Muscle of arm (tissue), 12 donors: Measurements from ENCODE around the gene HSPG2. TPM values are rescaled to one million over a fixed set of nuclear protein-coding genes. Genes with fewer than 3 reads are reported as not detected.
"Not testable (repeated sequence)": the region's sequence is repeated elsewhere in the genome, so short reads cannot be mapped to it uniquely, and the experiment has no call there.

Experiments used
- DNase-seq: peaks from one replicate; pipeline ENCODE4 v3.0.0-alpha.2; 2013
- polyA plus RNA-seq, 12 donors: library from polyadenylated mRNA; unstranded; fragments of 120-200 nt; gene quantifications; one replicate each; pipeline ENCODE4 v1.2.1, GENCODE V29; 2013; ENCODE audit not compliant: insufficient read length in 12 of 12

The HSPG2 gene
- polyA plus RNA-seq, 12 donors = 190 to 355 (median 246) TPM

DNA sequence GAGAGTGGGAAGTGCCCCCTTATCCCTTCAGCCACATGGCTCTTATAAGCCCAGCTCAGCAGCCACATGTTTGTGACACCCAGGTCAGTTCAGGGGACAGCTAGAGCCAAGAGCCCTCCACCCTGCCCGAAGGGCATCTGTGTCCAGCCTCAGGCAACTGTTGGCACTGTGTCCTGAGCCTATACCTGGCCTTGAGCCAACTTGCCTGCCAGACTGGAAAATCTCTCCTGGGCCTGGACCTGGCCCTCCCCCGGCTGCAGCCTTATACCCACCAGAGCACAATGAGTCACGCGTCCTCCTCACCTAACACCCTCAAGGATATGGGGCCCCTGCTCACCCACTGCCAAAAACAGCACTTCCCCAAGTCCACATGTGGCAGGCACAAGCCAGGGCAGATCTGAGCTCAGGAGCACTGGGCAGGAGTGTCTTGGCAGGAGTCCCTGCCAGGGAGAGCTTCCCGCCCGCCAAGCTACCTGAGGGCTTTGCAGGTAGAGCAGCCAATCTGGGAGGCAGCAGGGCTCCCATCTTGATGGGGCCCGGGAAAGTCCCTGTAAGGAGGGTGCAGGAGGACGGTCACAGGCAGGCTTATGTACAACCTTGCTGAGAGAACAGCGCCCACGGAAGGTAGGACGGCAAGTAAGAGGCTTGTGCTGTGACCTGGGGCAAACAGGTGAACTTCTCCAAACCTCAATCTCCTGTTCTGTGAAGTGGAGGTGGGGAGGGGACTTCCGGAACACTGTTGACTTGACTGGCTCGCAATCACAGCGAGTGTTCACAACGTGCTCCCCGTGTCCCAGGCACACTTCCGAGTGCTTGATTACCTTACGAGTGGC lies 19.8 kb upstream of the HSPG2 start:
- DNase-seq = no peak

DNA sequence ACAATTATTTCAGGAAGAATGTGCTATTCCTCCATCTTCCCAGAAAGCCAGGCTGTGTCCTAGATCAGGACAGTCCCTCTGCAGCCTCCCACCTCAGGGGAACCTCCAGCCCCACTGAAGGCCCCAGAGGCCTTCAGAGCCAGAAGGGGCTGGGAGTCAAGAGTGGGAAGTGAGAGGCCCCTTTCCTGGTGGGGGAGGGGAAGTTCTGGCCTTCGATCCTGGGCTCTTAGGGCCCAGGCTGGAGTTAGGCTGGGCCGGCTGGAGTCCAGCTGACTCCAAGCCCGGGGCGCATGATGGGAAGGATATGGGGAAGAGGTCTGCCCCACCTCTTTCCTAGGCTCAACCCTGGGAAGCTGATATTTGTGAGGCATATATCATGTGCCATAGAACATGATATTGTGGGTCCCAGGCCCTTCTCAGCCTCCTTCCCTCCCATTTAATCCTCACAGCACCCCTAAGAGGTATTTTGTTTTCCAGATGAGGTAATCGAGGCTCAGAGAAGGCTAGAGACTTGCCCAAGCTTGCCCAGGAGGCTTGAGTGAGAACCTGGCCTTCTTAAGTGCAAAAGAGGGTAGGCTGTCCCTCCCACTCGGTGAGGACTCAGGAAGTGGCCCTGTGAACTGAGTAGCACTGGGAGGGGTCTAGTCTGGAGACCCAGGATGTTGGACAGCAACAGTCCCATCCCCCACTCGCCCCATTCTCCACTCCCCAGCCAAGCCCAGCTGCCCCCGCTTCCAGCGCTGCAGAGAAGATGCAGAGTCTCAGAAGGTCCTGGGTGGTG lies 18.6 kb upstream of the HSPG2 start:
- no peak for DNase-seq

DNA sequence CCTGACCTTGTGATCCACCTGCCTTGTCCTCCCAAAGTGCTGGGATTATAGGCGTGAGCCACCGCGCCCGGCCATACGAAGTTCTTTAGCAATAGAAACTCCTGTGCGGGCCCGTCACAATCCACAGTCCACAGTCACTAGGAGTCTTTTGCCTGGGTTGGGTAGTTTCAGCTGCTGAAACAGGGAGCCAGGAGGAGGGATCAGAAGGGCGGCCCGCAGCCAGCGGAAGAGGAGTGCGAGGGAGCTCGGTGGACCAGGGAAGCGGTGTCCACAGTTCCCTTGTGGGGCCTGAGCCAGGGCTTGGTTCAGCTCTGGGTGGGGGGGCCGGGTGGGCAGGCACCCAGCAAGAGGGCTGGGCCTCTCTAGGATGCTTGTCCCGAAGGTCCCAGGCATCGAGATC lies 17.9 kb upstream of the HSPG2 start:
- no peak for DNase-seq

DNA sequence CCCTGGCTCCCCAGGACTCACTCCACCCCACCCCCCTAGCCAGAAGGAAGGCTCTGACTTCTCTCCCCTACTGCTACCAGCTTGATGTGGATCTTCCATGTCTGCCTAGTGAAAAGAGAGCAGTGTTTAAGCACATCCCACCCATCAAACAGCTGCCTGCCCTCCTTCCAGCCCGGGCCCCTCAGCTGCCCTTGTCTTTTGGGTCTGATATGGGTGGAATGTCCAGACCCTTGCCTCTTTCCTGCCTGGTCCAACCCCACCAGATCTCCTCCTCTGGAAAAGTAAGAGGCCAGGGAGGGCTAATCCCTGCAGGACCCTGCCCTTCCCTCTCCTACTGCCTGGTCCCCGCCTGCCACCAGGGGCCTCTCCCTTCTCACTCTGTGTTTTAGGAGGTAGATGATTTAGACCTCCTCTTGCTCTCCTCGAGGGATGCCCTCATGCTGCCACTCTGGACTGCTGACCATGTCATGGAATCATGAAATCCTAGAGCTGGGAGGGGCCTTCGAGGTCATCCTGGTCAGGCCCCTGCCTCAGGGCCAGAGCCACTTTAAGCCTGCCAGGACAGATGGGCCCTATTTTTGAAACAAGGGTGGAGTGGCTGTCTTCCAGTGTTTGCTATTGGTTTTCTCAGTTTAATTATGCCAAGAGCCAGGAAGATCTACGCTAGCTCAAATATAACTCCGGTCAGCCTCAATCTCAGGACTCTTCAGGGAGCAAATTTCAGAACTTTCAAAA lies 15.8 kb upstream of the HSPG2 start:
- DNase-seq = no peak

DNA sequence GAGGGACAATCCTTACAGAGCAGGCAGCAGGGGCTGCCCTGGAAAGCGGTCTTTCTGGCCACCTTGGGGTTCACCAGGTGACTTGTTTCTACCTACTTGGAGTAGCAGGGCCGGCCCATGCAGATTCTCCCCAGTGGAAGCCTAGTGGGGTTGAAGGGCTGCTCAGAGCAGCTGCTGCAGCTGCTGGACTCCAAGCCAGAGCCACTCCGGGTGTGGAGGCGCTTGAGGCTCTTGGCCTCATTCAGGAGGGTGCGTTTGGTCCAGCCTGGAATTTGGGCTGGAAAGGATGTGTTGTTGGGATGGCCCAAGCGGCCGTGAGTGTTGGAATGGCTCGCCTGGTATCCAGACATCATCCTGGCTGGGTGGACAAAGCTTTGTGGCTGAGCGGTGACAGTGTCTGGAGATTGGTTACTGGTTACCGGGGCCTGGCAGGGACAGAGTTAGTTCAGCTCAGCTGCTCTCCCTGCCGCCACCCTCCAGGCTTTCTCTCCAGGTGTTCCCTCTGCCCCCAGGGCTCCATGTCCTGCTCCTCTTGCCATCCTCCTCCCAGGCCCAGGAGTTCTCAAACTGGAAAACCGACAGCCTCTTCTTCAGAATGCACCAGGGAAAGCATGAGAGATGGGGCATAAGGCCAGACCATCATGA lies 14.2 kb upstream of the HSPG2 start:
- no peak for DNase-seq

DNA sequence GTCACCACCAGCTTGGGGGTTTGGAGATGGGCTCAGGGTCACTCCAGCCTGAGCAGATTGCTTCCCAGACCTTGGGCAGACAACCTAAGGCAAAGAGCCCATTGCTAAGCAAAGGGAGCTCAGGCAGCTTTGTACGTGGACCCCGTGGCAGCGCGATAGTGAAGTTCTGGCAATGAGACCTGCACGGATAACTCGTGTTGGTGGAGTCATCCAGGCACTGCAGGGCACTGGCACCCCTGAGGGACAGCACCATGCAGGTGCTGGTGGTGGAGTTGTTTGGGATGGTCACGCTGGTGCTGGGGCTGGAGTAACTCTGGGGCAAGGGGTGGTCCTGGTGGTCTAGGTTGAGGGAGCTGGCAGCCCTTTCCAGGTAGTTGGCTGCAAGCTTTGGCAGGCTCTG lies 13.6 kb upstream of the HSPG2 start:
- DNase-seq = no peak

DNA sequence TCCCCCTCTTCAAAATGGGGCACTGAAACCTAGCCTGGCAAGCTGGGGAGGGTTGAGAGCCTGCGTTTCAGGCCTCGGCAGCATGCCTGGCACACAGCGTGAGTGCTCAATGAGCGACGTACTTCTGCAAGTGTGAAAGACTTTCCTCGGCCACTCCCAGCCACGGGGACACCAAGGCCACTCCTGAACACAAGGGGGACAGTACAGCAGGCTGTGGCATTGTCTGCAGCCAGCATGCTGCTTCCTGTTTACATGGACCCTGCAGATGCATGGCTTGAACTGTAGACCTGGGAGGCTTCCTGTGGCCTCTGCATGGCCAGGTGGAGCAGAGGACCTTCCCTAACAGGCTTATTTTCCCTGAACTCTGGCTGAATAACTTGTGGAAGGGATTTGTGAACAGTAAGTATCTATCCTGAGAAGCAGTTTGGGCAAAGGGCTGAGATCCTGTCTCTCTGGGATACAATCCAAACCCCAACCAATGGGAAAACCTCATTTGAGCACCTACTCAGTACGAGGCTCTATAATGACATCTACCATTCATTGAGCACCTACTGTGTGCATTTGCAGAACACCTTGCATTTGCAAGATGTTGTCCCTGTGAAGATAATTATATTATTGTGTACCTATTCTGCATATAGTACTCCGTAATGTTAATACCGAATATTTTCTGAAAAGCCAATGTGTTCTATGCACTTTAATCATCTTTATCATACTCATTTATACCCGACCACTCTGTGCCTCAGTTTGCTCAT lies 9.9 kb upstream of the HSPG2 start:
- DNase-seq = no peak

DNA sequence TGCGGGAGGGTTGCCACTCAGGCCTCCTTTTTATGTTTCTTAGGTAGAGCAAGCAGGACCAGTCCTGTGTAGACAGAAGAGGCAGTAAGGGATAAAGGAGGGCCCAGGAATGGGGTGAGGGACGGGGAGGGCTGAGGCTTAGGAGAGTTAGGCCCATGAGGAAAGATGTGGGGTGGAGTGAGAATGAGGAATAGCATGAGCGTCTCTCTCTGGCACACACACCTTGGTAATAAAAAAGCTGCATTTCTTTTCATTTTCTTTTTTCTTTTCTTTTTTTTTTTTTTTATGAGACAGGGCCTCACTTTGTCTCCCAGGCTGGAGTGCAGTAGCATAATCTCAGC lies 7.6 kb upstream of the HSPG2 start:
- no peak for DNase-seq

DNA sequence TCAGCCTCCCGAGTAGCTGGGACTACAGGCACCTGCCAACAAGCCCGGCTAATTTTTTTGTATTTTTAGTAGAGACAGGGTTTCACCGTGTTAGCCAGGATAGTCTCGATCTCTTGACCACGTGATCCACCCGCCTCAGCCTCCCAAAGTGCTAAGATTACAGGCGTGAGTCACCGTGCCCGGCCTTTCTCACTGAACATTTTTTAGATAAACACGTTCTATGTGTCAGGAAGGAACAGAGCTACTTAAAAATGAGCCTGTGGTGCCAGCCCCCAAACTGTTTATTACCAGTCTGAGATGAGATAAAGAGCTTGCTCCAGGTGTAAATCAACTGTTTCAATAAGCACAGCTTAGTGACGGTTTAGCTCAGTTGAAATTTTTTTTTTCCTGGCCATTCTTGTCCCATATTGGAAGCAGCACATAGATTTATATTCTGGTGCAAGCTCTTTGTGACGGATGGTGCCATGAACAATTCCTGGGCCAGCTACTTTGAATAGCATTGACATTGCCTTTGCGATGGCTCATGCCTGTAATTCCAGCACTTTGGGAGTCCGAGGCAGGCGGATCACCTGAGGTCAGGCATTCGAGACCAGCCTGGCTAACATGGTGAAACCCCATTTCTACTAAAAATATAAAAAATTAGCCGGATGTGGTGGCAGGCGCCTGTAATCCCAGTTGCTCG lies 6.0 kb upstream of the HSPG2 start:
- DNase-seq = not testable (repeated sequence)

DNA sequence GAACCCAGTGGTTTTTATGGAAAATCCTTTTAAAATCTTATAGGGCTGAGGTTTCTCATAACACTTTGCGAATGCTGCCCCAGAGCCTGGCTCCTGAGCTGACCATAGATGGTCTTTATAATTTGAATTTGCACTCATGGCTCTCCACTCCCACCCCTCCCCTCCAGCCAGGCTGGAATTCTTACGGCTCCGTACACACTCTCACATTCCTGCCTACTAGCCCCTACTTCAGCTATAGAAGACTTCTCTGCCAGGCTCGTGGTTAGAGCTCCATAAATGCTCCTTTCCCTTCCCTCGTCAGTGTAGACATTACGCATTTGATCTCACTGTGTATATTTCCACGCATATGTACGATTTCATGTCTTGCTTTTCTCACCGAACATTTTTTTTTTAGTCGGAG lies 5.4 kb upstream of the HSPG2 start:
- DNase-seq = no peak

DNA sequence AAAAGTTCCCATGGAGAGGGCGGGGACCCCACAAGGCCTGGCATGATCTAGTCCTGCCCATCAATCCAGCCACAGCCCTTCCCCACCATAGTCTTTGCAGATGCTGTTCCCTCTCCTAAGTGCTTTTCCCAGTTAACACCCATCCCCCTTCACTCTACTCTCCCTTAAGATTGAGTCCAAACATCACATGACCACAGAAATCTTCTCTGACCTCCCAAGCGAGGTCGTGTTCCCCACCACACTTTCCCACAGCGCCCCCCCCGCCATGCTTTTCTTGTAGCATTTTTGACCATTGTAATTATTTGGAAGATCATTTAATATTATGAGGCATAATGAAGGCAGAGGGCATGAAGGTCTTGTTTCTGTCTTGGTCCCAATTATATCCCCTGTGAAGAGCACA lies 4.3 kb upstream of the HSPG2 start:
- DNase-seq = no peak

DNA sequence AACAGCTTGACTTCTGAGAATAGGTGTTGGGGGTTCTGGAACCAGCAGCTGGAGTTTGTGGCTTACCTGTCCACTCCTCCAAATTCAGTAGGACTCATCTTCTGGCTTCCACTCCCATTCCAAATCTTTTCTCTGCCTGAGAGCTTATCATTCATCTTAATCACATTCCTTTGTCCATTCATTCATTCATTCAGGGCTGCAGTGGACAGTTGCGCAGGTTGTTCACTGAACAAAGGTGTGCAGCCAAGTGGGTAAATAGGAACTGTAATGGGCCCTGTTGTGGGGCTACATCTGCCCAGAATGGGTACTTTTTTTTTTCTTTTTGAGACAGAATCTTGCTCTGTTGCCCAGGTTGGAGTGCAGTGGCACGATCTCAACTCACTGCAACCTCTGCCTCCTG lies 3.4 kb upstream of the HSPG2 start:
- DNase-seq = no peak

DNA sequence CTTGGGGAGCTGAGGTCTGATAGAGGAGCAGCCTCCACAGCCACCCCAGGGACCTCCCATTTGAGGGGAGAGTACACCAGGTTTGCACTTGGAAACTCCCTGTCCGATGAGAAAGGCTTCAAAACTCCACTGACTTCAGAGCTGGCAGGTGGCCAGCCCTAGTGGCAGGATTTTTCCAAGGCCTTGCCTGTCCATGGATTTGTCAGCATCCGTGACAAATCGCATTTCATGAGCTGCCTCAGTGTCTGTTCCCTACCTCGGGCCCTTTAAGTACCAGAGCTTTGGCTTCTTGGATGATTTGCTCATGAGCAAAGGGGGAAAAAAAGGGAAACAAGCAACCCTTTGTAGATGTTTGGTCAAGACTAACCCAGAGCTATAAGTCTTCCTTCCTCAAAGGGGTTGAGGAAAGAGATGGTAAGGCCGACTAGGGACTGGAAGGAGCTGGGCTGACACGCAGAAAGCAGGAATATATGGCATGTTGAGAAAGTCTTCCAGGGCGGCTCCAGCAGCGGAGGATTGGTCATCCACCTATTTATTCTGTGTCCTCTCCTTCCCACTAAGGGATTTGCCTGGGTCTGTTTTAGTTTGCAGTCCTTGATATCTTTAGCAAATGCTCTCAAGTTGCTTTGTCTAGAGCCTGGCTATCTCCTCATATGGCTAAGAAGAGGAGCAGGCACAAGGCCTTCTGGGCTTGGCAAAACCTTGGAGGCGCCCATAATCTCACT lies 2.7 kb upstream of the HSPG2 start:
- peak; percentile 87 for DNase-seq

DNA sequence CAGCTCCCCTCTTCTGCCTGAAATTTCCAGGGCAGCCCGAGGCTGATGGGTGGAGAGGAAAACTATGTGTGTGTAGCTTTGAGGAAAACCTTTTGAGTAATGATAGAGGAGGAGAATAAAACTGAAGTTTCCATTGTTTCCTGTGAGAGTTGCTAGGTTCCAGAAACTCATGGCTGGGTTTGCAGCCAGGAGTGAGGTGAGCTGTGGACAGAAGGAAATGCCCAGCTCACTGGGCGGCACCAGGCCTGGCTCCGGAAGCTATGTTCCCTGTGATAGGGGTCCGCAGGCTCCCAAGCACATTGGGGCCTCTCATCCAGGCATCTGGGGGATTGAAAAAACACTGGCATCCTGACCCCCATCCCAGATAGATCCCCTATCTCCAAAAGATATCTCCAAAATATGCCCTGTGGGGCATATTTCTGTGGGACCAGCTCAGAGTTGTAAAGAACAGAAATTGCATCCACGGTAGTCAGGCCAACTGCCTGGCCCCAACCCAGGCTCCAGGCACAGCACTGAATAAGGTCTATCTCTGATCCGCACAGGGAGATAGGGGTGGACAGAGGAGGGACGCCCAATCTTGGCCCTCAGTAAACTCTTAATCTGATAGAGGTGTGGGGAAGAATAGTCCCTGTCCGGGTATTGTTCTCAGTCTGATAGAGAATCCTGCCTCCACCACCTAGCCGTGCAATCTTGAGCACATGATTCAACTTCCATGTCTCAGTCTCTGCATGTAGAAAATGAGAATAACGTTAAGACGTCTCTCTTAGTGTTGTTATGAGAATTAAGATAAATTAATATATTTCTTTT lies 1.8 kb upstream of the HSPG2 start:
- no peak for DNase-seq

DNA sequence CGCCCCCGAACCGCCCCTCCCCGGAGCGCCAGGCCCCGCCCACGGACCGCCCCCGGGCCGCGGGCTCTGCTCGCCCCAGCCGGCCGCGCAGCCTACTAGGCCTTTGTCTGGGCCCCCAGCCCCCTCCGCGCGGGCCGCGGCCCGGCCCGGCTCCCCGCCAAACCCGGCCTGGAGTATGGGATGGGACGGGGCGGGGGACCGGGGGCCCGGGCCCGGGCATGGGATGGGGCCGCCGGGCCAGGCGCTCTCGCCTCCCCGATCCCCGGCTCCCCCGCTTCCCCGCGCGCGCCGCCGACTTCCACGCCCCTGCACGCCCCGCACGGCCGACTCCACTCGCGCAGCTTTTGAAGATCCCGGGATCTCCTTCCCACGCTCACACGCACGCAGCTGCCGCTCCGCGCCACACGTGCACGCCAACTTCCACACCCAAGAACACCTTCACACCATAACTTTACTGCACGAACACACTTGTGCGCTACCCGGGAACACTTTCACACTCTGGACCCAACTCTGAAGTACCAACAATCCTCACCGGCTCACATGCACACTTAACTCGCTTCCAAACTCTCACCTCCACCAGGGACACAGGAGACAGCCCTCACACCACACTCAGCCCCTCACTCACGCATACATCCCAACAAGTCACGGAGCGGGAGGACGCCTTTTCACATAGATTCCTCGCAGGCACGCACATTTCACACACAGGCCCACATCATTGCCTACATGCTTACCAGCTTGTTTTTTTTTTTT lies 437 bp upstream of the HSPG2 start:
- DNase-seq = peak; percentile 73

DNA sequence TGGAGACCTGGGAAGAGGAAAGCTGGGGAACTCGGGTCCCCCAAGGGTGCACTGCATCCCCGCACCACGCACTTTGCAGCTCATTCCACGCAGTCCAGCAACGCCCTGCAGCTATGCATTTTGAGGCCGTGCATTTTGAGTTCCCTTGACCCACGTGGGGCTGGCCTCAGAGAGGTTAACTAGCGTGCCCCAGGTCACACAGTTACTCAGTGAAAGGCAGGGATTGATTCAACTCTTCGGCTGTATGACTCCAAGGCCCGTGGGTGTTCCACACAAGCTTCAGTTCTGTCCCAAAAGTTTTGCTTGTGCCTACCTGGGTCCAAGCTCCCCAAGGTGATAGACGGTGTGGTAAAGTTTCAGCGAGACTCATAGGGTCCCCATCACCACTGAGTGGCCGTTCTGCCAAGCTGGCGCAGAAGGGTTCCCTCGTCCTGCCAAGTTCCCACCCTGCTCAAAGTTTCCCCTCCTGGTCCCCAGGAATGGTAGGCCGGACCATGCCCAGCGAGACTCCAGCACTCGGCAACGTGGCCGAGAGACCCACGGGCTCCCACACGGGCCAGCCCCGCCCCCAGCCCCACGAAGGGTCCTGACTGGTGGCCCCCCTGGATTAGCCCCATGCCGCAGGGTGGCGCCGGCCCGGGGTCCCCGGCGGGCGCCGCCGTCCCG lies 611 bp downstream of the HSPG2 start:
- DNase-seq = no peak

DNA sequence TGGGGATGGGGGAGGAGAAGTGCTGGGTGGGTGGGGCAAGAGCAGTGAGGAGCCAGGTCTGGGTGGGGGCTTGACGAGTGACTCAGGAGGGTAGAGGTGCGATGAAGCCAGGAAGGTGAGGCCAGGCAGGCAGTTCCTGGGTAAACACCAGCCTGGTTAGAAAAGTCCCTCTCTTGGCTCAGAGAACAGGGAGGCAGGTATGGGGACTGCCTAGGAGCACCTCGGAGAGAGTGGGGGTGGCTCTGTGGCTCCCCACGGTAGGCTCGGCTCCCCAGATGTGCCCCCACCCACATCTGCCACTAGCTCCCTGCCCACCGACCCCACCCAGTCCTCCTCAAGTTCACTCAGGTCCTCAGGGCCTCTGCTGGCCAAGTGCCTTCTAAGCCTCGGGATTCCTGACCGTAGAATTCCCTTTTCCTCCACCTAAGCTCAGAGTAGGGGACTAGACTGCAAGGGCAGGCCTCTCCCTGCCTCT lies 1.2 kb downstream of the HSPG2 start:
- DNase-seq = no peak

DNA sequence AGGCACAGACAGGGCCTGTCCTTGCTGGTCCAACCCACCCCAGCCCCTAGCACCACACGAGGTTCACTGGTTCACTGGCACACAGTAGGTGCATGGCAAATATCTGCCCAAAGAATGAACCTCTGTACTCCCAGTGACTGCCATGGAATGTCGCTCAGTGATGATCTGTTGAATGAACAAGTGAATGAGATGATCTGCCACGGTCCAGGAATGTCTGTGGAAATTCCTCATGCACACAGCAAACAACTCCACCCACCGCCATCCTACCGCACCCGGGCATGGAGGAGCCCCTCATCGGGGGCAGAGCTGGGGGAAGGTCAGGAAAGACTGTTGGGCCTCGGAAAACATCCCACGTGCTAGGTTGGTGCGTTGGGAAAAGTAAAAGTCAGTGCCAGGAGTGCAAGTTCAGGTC lies 1.7 kb downstream of the HSPG2 start:
- DNase-seq = no peak
